Gastrocnemius medialis (tissue), 4 donors: ENCODE results near the gene MYLK.

Experiments used
- CTCF ChIP-seq, 5 experiments: fragments of 450-650 bp in 3 of 5; fragments of 200-600 bp in 2 of 5; sonication (generic) in 2 of 5; IDR thresholded peaks in 4 of 5; conservative IDR thresholded peaks in 1 of 5; 1 replicate in 4 of 5; 2 replicates in 1 of 5; pipeline ENCODE4 v1.5.1; 2016 to 2019; ENCODE audit warnings: antibody characterized with exemption in 5 of 5, mild to moderate bottlenecking in 3 of 5, moderate library complexity in 3 of 5
- POLR2A ChIP-seq, 2 donors: fragments of 450-650 bp; IDR thresholded peaks; one replicate each; pipeline ENCODE4 v1.6.1; 2017; ENCODE audit warnings: antibody characterized with exemption in 2 of 2, mild to moderate bottlenecking in 2 of 2, moderate library complexity in 2 of 2

- TF ChIP-seq POLR2A (IDR thresholded peaks at IDR 0.05) = no peak
- no peak for TF ChIP-seq CTCF (IDR thresholded peaks at IDR 0.05 in 4 of 5, conservative IDR thresholded peaks at IDR 0.05 in 1 of 5)
These were observed 88.5 kb downstream of the MYLK start for GRCh38 chr3:123795471-123796251.
